Right lobe of liver (tissue), 6 donors: ENCODE data around the gene ZFP3. TPM values are rescaled to one million over a fixed set of nuclear protein-coding genes. Genes with fewer than 3 reads are reported as not detected.
"Not testable (repeated sequence)": the region's sequence is repeated elsewhere in the genome, so short reads cannot be mapped to it uniquely, and the experiment has no call there.

Experiments
- ATAC-seq, 4 donors: fragments of 200-7000 bp; cut with Tn5 transposase; one replicate each; pipeline ENCODE4 v1.9.1; 2020; ENCODE audit warnings: mild to moderate bottlenecking in 4 of 4, moderate library complexity in 4 of 4
- DNase-seq, 3 donors: peaks; one replicate each; pipeline ENCODE4 v3.0.0-alpha.2; 2020
- H3K27ac ChIP-seq, 3 donors: fragments of 200-600 bp; one replicate each; pipeline ENCODE4 v1.8.0; 2022
- H3K27me3 ChIP-seq, 2 donors: fragments of 200-600 bp; one replicate each; pipeline ENCODE4 v1.8.0; 2022
- H3K36me3 ChIP-seq, 4 donors: fragments of 200-600 bp; sonication (generic) in 1 of 4; one replicate each; pipeline versions ENCODE4 v1.5.1 to v1.8.0; 2017 to 2022; ENCODE audit warnings: control low read depth in 1 of 4
- H3K4me1 ChIP-seq, 4 donors: fragments of 200-600 bp; sonication (generic) in 1 of 4; one replicate each; pipeline versions ENCODE4 v1.5.1 to v1.8.0; 2017 to 2022; ENCODE audit warnings: control low read depth in 1 of 4
- H3K4me3 ChIP-seq, 3 donors: fragments of 200-600 bp; one replicate each; pipeline ENCODE4 v1.8.0; 2022
- H3K9me3 ChIP-seq, 4 donors: fragments of 200-600 bp; sonication (generic) in 1 of 4; one replicate each; pipeline versions ENCODE4 v1.5.1 to v1.8.0; 2017 to 2022; ENCODE audit warnings: control low read depth in 1 of 4
- CTCF ChIP-seq, 4 donors: fragments of 200-600 bp in 3 of 4; fragments of 450-650 bp in 1 of 4; IDR thresholded peaks; one replicate each; pipeline versions ENCODE4 v1.5.1 to v1.8.0; 2016 to 2022; ENCODE audit warnings: antibody characterized with exemption in 4 of 4, mild to moderate bottlenecking in 2 of 4
- POLR2A ChIP-seq: fragments of 450-650 bp; IDR thresholded peaks from one replicate; pipeline ENCODE4 v1.6.1; 2017; ENCODE audit warnings: antibody characterized with exemption, mild to moderate bottlenecking
- WGBS: methylation state at CpG from one replicate; pipeline ENCODE4 v1.1.6; 2018; ENCODE audit warnings: low coverage, low lambda C conversion rate; ENCODE audit not compliant: insufficient coverage; ENCODE audit errors: missing lambda C conversion rate; 5-methylcytosine and 5-hydroxymethylcytosine counted together
- intact Hi-C, 2 donors: fragments of 100-400 bp; cut with DNase I; formaldehyde crosslinking; loops; one replicate each; pipeline versions ENCODE4 v1.11.2 to v1.14.1; 2022
- total RNA-seq, 6 experiments: library from RNA; depleted of rRNA in 2 of 6; stranded (reverse); fragments of >200 nt in 2 of 6; fragmentation: NEBNext Ultra II Directional in 3 of 6; extraction: Animal tissue kit (Norgen Biotek cat#: 25700) in 3 of 6; gene quantifications; one replicate each; pipeline versions ENCODE4 v1.1.0 to v1.2.4, GENCODE V29; 2016 to 2023
- donor health status: DM: no; HTN: yes; CAD: no.
- donor health status: DM: no; HTN: no; CAD: no.
- donor health status: DM: no; HTN: no; CAD: no.
- donor health status: DM: no; HTN: yes; CAD: no.
- donor health status: DM: no; HTN: yes; CAD: no.

Gene ZFP3
- total RNA-seq, 6 experiments from 2014 or later = 0.51 to 1.6 (median 0.87) TPM

- intact Hi-C loops = no loop called here
- no peak for ATAC-seq
- 79% methylated on average over 6 of the region's 14 CpGs for WGBS
These were observed 57.7 kb downstream of the ZFP3 start for GRCh38 chr17:5135726-5136579.

GRCh38 chr17:5136580-5137412 is 58.5 kb downstream of the ZFP3 start:
- no CpG with 5 or more reads among the region's 14 CpGs for WGBS
- H3K36me3 ChIP-seq, H3K27ac ChIP-seq, H3K27me3 ChIP-seq, H3K9me3 ChIP-seq, intact Hi-C loops, ATAC-seq, DNase-seq, H3K4me3 ChIP-seq, H3K4me1 ChIP-seq: not testable (repeated sequence)

More at GRCh38 chr17:5135726-5136579, 57.7 kb downstream of the ZFP3 start:
- H3K9me3 ChIP-seq = no peaks in the 10 kb centered on the region
- no peaks in the 10 kb centered on the region for H3K4me1 ChIP-seq
- H3K27me3 ChIP-seq = no peaks in the 10 kb centered on the region
- H3K27ac ChIP-seq = no peak overlapping the region
- no peak overlapping the region for H3K4me3 ChIP-seq
- no peaks in the 10 kb centered on the region for H3K36me3 ChIP-seq
- DNase-seq = no peak
- TF ChIP-seq POLR2A (no peak), CTCF (IDR thresholded peaks at IDR 0.05) (no peak)

- H3K27me3 ChIP-seq, intact Hi-C loops, ATAC-seq, H3K9me3 ChIP-seq, H3K4me3 ChIP-seq, H3K4me1 ChIP-seq, DNase-seq, H3K36me3 ChIP-seq, H3K27ac ChIP-seq: not testable (repeated sequence)
- 60% methylated on average over 1 of the region's 15 CpGs for WGBS
These were observed 59.4 kb downstream of the ZFP3 start for GRCh38 chr17:5137511-5138197.

- H3K9me3 ChIP-seq, intact Hi-C loops, ATAC-seq, H3K27ac ChIP-seq, H3K27me3 ChIP-seq, H3K36me3 ChIP-seq, H3K4me1 ChIP-seq, H3K4me3 ChIP-seq, DNase-seq: not testable (repeated sequence)
- WGBS = 100% methylated on average over 2 of the region's 9 CpGs
These were observed 59.9 kb downstream of the ZFP3 start for GRCh38 chr17:5138198-5138544.

GRCh38 chr17:5138616-5139457 is 60.6 kb downstream of the ZFP3 start:
- H3K9me3 ChIP-seq = no peaks in the 10 kb centered on the region
- no peak for DNase-seq
- TF ChIP-seq CTCF (IDR thresholded peaks at IDR 0.05) (no peak), POLR2A (no peak)
- no peaks in the 10 kb centered on the region for H3K4me1 ChIP-seq
- intact Hi-C loops = no loop called here
- no peak overlapping the region for H3K27ac ChIP-seq
- 76% methylated on average over 5 of the region's 24 CpGs for WGBS
- ATAC-seq = no peak
- no peaks in the 10 kb centered on the region for H3K27me3 ChIP-seq
- no peak overlapping the region for H3K4me3 ChIP-seq
- no peaks in the 10 kb centered on the region for H3K36me3 ChIP-seq
